AG04450 (cell line): ENCODE measurements around the gene RTP1. TPM values are rescaled to one million over a fixed set of nuclear protein-coding genes. Genes with fewer than 3 reads are reported as not detected.

Experiments used
- CTCF ChIA-PET: fragments of 300-600, 350-600 bp; formaldehyde crosslinking; extraction: SDS; loops from one replicate; lab custom pipeline; 2022; ENCODE audit warnings: antibody characterized with exemption, inconsistent platforms; lab: Charles Lee
- POLR2A ChIA-PET: fragments of 350-600 bp; formaldehyde crosslinking; extraction: SDS; loops from one replicate; lab custom pipeline; 2021; ENCODE audit warnings: antibody characterized with exemption, inconsistent platforms; lab: Yijun Ruan, JAX
- DNase-seq: peaks from one replicate; pipeline ENCODE4 v3.0.0-alpha.2; 2011; ENCODE audit warnings: low read depth, low spot score
- H3K27ac ChIP-seq: one replicate; pipeline ENCODE4 v1.5.1; 2012; ENCODE audit warnings: low read depth, low read length, control low read depth
- H3K27me3 ChIP-seq: one replicate; pipeline ENCODE4 v1.6.0; 2012; ENCODE audit warnings: low read length; ENCODE audit not compliant: control insufficient read depth, insufficient read depth
- H3K4me3 ChIP-seq: 2 replicates; pipeline ENCODE4 v1.5.1; 2011; ENCODE audit warnings: mild to moderate bottlenecking, low read depth, low read length, control low read depth
- H3K9me3 ChIP-seq: 2 replicates; pipeline ENCODE4 v1.5.1; 2012; ENCODE audit warnings: low read length; ENCODE audit not compliant: control insufficient read depth, insufficient read depth
- polyA plus RNA-seq: library from polyadenylated mRNA; depleted of rRNA; stranded (reverse); fragments of >200 nt; gene quantifications from 2 replicates; pipeline ENCODE4 v1.2.3, GENCODE V29; 2011
- TF ChIP-seq, protein P1 (sequence below): IDR thresholded peaks from 2 replicates; pipeline ENCODE4 v1.5.1; 2011; ENCODE audit warnings: low read depth, low read length, control low read depth, inconsistent platforms

The RTP1 gene
- polyA plus RNA-seq, 1 experiment, result not detected

- Histone ChIP-seq H3K4me3 (no peak overlapping the region), H3K27me3 (no peaks in the 10 kb centered on the region), H3K9me3 (no peaks in the 10 kb centered on the region), H3K27ac (no peak overlapping the region)
- ChIA-PET CTCF (interaction anchor here (0.5 to 1.7 kb wide), 3 partner anchors 16 to 18 kb away, joined by 4 read pairs; no protein-coding TSS in a partner anchor), POLR2A (no interaction called here)
- TF ChIP-seq, protein P1, sequence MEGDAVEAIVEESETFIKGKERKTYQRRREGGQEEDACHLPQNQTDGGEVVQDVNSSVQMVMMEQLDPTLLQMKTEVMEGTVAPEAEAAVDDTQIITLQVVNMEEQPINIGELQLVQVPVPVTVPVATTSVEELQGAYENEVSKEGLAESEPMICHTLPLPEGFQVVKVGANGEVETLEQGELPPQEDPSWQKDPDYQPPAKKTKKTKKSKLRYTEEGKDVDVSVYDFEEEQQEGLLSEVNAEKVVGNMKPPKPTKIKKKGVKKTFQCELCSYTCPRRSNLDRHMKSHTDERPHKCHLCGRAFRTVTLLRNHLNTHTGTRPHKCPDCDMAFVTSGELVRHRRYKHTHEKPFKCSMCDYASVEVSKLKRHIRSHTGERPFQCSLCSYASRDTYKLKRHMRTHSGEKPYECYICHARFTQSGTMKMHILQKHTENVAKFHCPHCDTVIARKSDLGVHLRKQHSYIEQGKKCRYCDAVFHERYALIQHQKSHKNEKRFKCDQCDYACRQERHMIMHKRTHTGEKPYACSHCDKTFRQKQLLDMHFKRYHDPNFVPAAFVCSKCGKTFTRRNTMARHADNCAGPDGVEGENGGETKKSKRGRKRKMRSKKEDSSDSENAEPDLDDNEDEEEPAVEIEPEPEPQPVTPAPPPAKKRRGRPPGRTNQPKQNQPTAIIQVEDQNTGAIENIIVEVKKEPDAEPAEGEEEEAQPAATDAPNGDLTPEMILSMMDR, result no peak
- DNase-seq, result no peak
Observed at GRCh38 chr3:187183210-187183862, 13.9 kb upstream of the RTP1 start.

DNA sequence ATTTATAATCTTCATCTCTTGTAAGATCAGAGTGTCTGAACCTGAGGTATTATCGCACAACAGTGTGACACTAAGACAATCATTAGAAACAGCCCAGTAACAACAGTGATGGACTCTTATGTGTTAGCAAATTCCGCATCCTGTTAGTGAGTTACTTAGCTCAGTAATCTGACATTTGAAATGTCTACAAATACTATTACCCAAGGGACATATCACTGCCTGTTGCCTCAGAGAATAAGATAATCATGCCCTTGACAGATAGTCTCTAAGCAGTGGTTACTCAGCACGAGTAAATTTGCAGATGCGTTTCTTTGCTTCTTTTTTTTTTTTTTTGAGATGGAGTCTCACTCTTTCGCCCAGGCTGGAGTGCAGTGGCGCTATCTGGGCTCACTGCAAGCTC, 13.4 kb upstream of the RTP1 start:
- DNase-seq, result no peak
- Histone ChIP-seq H3K4me3 (no peak overlapping the region), H3K9me3 (no peaks in the 10 kb centered on the region), H3K27ac (no peak overlapping the region), H3K27me3 (no peaks in the 10 kb centered on the region)
- ChIA-PET CTCF (interaction anchor here (0.5 to 1.7 kb wide), 3 partner anchors 16 to 19 kb away, joined by 4 read pairs; no protein-coding TSS in a partner anchor), POLR2A (no interaction called here)
- TF ChIP-seq, protein P1, result no peak

GRCh38 chr3:187185759-187186158, 11.5 kb upstream of the RTP1 start:
- CTCF ChIA-PET, result interaction anchor here (1.0 to 1.7 kb wide), 2 partner anchors 35 to 430 kb away, joined by 4 to 5 read pairs; no protein-coding TSS in a partner anchor
- Histone ChIP-seq H3K4me3 (no peak overlapping the region), H3K27ac (no peak overlapping the region), H3K9me3 (no peaks in the 10 kb centered on the region), H3K27me3 (no peaks in the 10 kb centered on the region)
- POLR2A ChIA-PET, result no interaction called here
- TF ChIP-seq, protein P1, result no peak
- no peak for DNase-seq

DNA sequence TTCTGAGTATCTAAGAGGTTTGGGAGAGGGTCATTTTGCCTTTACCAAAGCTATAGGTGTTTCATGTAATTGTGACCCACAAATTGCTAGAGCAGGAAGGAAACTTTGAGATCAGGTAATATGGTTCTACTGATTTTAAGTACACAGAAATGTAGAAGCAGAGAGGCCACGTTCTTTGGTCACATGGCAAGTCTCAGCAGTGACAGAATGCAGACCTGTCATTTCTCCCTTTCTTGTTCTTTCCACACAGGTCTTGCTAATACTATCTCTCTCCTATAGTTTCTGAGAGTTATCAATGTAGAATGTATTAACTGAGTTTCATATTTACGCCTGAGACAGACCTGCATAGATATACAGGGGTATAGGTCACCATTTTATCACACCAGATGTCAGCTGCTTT, 10.9 kb upstream of the RTP1 start:
- Histone ChIP-seq H3K27ac (no peak overlapping the region), H3K27me3 (no peaks in the 10 kb centered on the region), H3K9me3 (no peaks in the 10 kb centered on the region), H3K4me3 (no peak overlapping the region)
- TF ChIP-seq, protein P1, result no peak
- ChIA-PET POLR2A (interaction anchor here (0.5 to 1.1 kb wide), 2 partner anchors 47 to 167 kb away, joined by 3 to 4 read pairs; partner anchors contain the start of gene RPL39L), CTCF (interaction anchor here (0.5 to 1.7 kb wide), 5 partner anchors 22 to 1767 kb away, joined by 4 to 6 read pairs (median 5); no protein-coding TSS in a partner anchor)
- no peak for DNase-seq

DNA sequence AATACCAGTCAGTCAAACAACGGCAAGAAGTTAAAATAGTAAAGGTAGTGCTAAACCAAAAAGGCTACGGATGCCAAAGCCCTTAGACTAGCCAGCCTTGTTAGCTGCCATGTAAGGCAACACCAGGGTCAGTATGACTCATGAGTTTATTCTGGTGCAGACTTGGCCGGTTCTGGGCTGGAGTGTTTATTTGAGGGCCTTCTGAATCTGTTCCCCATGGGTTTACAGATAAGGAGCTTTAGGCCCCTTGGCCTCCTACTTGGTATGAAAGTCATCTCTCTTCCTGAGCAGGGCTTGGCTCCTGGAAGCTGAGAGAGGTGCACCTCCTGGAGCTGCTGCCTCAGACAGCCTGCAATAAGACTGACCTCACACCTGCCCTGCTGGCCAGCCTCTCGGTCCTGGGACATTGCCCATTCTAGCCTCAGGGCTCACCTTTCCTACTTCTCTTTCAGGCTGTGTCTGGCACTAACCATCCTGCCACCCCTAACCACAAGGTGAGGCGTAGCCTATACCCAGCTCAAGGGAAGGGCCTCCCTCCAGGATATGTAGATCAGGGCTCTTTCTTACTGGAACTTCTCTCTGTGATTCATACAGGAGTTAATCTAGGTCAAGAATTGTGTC, 10.4 kb upstream of the RTP1 start:
- peak overlapping the region; percentile 63 for H3K27ac ChIP-seq

More for the DNA sequence above, 10.4 kb upstream of the RTP1 start:
- ChIA-PET POLR2A (interaction anchor here (0.5 to 1.1 kb wide), 2 partner anchors 47 to 168 kb away, joined by 3 to 4 read pairs; partner anchors contain the start of gene RPL39L), CTCF (interaction anchor here (0.5 to 1.7 kb wide), 4 partner anchors 22 to 1767 kb away, joined by 4 to 6 read pairs (median 5); no protein-coding TSS in a partner anchor)
- Histone ChIP-seq H3K4me3 (no peak overlapping the region), H3K27me3 (no peaks in the 10 kb centered on the region), H3K9me3 (no peaks in the 10 kb centered on the region)
- TF ChIP-seq, protein P1, result no peak
- DNase-seq, result peak; percentile 82
